CD14-positive monocyte (primary cell): Measurements from ENCODE around the gene TMEM135. TPM values are rescaled to one million over a fixed set of nuclear protein-coding genes. Genes with fewer than 3 reads are reported as not detected.

ENCODE experiments used
- DNase-seq, 3 donors: peaks; one replicate each; pipeline ENCODE4 v3.0.0-alpha.2; 2011 to 2022
- H2AFZ ChIP-seq: 2 replicates; pipeline ENCODE4 v1.6.0; 2012; ENCODE audit warnings: mild to moderate bottlenecking, low read depth, low read length, inconsistent platforms; ENCODE audit not compliant: insufficient read depth, poor library complexity, severe bottlenecking
- H3K27ac ChIP-seq, 2 donors: 1 replicate in 1 of 2; 2 replicates in 1 of 2; pipeline ENCODE4 v1.5.1; 2012 to 2013; ENCODE audit warnings: low read length in 2 of 2, control low read depth in 1 of 2, inconsistent platforms in 1 of 2, low read depth in 1 of 2, mild to moderate bottlenecking in 1 of 2
- H3K27me3 ChIP-seq, 2 donors: one replicate each; pipeline versions ENCODE4 v1.6.0 to v1.6.1; 2011 to 2013; ENCODE audit warnings: low read length in 2 of 2; ENCODE audit not compliant: control insufficient read depth in 2 of 2, insufficient read depth in 2 of 2
- H3K36me3 ChIP-seq, 2 donors: replicated peaks in 1 of 2; 1 replicate in 1 of 2; 2 replicates in 1 of 2; pipeline versions ENCODE4 v1.5.1 to v1.6.1; 2012 to 2013; ENCODE audit warnings: low read length in 2 of 2, control low read depth in 1 of 2, inconsistent platforms in 1 of 2, mild to moderate bottlenecking in 1 of 2; ENCODE audit not compliant: insufficient read depth in 2 of 2, control insufficient read depth in 1 of 2
- H3K4me1 ChIP-seq, 2 donors: 1 replicate in 1 of 2; 2 replicates in 1 of 2; pipeline versions ENCODE4 v1.5.1 to v1.6.1; 2012 to 2013; ENCODE audit warnings: low read length in 2 of 2, control low read depth in 1 of 2, inconsistent platforms in 1 of 2, mild to moderate bottlenecking in 1 of 2, moderate library complexity in 1 of 2; ENCODE audit not compliant: insufficient read depth in 2 of 2, control insufficient read depth in 1 of 2
- H3K4me2 ChIP-seq: replicated peaks from 2 replicates; pipeline ENCODE3; 2012; ENCODE audit warnings: low read length, moderate library complexity, mild to moderate bottlenecking; ENCODE audit not compliant: poor library complexity, severe bottlenecking; ENCODE audit errors: extremely low read depth
- H3K4me3 ChIP-seq, 3 experiments: fragments of 200-600 bp in 1 of 3; sonication (generic) in 1 of 3; replicated peaks in 1 of 3; 1 replicate in 2 of 3; 2 replicates in 1 of 3; pipeline ENCODE4 v1.5.1; 2011 to 2013; ENCODE audit warnings: low read length in 3 of 3, mild to moderate bottlenecking in 3 of 3, control low read depth in 2 of 3, low read depth in 2 of 3, inconsistent platforms in 1 of 3, moderate library complexity in 1 of 3
- H3K79me2 ChIP-seq: 2 replicates; pipeline ENCODE4 v1.6.0; 2012; ENCODE audit warnings: mild to moderate bottlenecking, control low read depth, inconsistent platforms, low read length, moderate library complexity; ENCODE audit not compliant: insufficient read depth
- H3K9ac ChIP-seq: 2 replicates; pipeline ENCODE4 v1.6.0; 2017; ENCODE audit warnings: low read length, mild to moderate bottlenecking; ENCODE audit not compliant: insufficient read depth, poor library complexity, severe bottlenecking
- H3K9me3 ChIP-seq, 2 donors: replicated peaks in 1 of 2; 1 replicate in 1 of 2; 2 replicates in 1 of 2; pipeline versions ENCODE4 v1.5.1 to v1.6.1; 2012 to 2013; ENCODE audit warnings: low read length in 2 of 2, control low read depth in 1 of 2; ENCODE audit not compliant: control insufficient read depth in 1 of 2, insufficient read depth in 1 of 2
- H4K20me1 ChIP-seq: 2 replicates; pipeline ENCODE4 v1.6.0; 2012; ENCODE audit warnings: mild to moderate bottlenecking, low read length, control low read depth, moderate library complexity; ENCODE audit not compliant: insufficient read depth
- H3K27ac Mint-ChIP-seq, 7 donors: one replicate each; pipeline ENCODE4 v1.8.0; 2020; ENCODE audit warnings: mild to moderate bottlenecking in 7 of 7, mixed read lengths in 7 of 7, moderate library complexity in 6 of 7, inconsistent platforms in 2 of 7
- H3K27me3 Mint-ChIP-seq, 3 donors: one replicate each; pipeline ENCODE4 v1.8.0; 2021 to 2022; ENCODE audit warnings: low read depth in 3 of 3, mild to moderate bottlenecking in 3 of 3, mixed read lengths in 3 of 3, moderate library complexity in 3 of 3, inconsistent platforms in 1 of 3
- H3K36me3 Mint-ChIP-seq, 2 donors: one replicate each; pipeline ENCODE4 v1.8.0; 2020; ENCODE audit warnings: mixed read lengths in 2 of 2, inconsistent platforms in 1 of 2, mild to moderate bottlenecking in 1 of 2
- H3K4me1 Mint-ChIP-seq: one replicate; pipeline ENCODE4 v1.8.0; 2020; ENCODE audit warnings: mild to moderate bottlenecking, mixed read lengths
- H3K4me3 Mint-ChIP-seq, 2 donors: one replicate each; pipeline ENCODE4 v1.8.0; 2020; ENCODE audit warnings: mild to moderate bottlenecking in 2 of 2, mixed read lengths in 2 of 2, moderate library complexity in 1 of 2
- H3K9me3 Mint-ChIP-seq, 7 donors: one replicate each; pipeline ENCODE4 v1.8.0; 2020 to 2022; ENCODE audit warnings: mixed read lengths in 7 of 7, mild to moderate bottlenecking in 6 of 7, moderate library complexity in 6 of 7, inconsistent platforms in 2 of 7
- CTCF ChIP-seq: fragments of 200-600 bp; IDR thresholded peaks from one replicate; pipeline ENCODE4 v1.8.0; 2022; ENCODE audit warnings: antibody characterized with exemption, mild to moderate bottlenecking
- WGBS: methylation state at CpG from one replicate; pipeline ENCODE4 v1.1.5; 2013; ENCODE audit warnings: missing lambda C conversion rate; ENCODE audit not compliant: insufficient coverage; 5-methylcytosine and 5-hydroxymethylcytosine counted together
- intact Hi-C, 2 donors: fragments of 100-400 bp; cut with micrococcal nuclease; formaldehyde crosslinking; loops; one replicate each; pipeline versions ENCODE4 v1.15.0 to v1.15.1; 2023
- polyA plus RNA-seq, 3 donors: library from polyadenylated mRNA; depleted of rRNA in 1 of 3; unstranded in 2 of 3; stranded (reverse) in 1 of 3; fragments of 300-500 nt in 2 of 3; fragments of >200 nt in 1 of 3; fragmentation: Illumina TruSeq in 2 of 3; gene quantifications; 1 replicate in 2 of 3; 2 replicates in 1 of 3; pipeline ENCODE4 v1.2.3, GENCODE V29; 2012 to 2021

Gene TMEM135
- polyA plus RNA-seq, 3 donors: 2.7 to 8.4 (median 5.9) TPM

- Mint-ChIP-seq H3K4me1 (peaks cover 4% of the 10 kb centered on the region), H3K4me3 (no peak overlapping the region), H3K36me3 (peaks cover 1 to 11% of the 10 kb centered on the region in 2 donors), H3K27me3 (peaks cover 0 to 1% (median 0%) of the 10 kb centered on the region in 3 donors), H3K27ac (no peak overlapping the region), H3K9me3 (peaks cover 2 to 9% (median 6%) of the 10 kb centered on the region in 7 donors)
- Histone ChIP-seq H3K27me3 (no peaks in the 10 kb centered on the region), H3K4me2 (no peak overlapping the region), H3K36me3 (no peaks in the 10 kb centered on the region), H3K4me1 (no peaks in the 10 kb centered on the region), H3K79me2 (no peaks in the 10 kb centered on the region), H3K9ac (no peak overlapping the region), H3K9me3 (peaks cover 0 to 5% of the 10 kb centered on the region in 2 donors), H2AFZ (no peak overlapping the region), H4K20me1 (no peaks in the 10 kb centered on the region), H3K4me3 (no peak overlapping the region), H3K27ac (no peak overlapping the region)
- 97% methylated on average over 14 of the region's 17 CpGs for WGBS
- intact Hi-C loops: no loop called here
- TF ChIP-seq CTCF: no peak
- DNase-seq: no peak
These were observed 248.6 kb downstream of the TMEM135 start for GRCh38 chr11:87286338-87286737.

GRCh38 chr11:87290304-87290922 lies 252.7 kb downstream of the TMEM135 start:
- WGBS: no CpG with 5 or more reads among the region's 3 CpGs
- Histone ChIP-seq H3K9ac (no peak overlapping the region), H3K27me3 (no peaks in the 10 kb centered on the region), H3K36me3 (no peaks in the 10 kb centered on the region), H3K4me3 (no peak overlapping the region), H3K79me2 (no peaks in the 10 kb centered on the region), H2AFZ (no peak overlapping the region), H3K27ac (no peak overlapping the region), H3K4me2 (no peak overlapping the region), H3K4me1 (no peaks in the 10 kb centered on the region), H4K20me1 (no peaks in the 10 kb centered on the region), H3K9me3 (peaks cover 0 to 2% of the 10 kb centered on the region in 2 donors)
- Mint-ChIP-seq H3K27me3 (no peaks in the 10 kb centered on the region), H3K36me3 (peaks cover under 1 to 9% of the 10 kb centered on the region in 2 donors), H3K27ac (no peak overlapping the region), H3K4me1 (no peaks in the 10 kb centered on the region), H3K9me3 (peaks cover under 1 to 7% (median 5%) of the 10 kb centered on the region in 7 donors), H3K4me3 (no peak overlapping the region)
- DNase-seq: peak; percentile 2 to 33 (median 18)
- intact Hi-C loops: loop anchor here (5.0 kb wide), 1 partner anchor 353 kb away; no protein-coding TSS in a partner anchor
- peak; percentile 79 for TF ChIP-seq CTCF
